ENCODE measurements around the gene BBS9. TPM values are rescaled to one million over a fixed set of nuclear protein-coding genes. Genes with fewer than 3 reads are reported as not detected.

BBS9 gene
- total and polyA plus RNA-seq, 2 donors (not counting 3 experiments of a cell fraction or from before 2014, with no cell fraction given), result 5.7 to 17.4 TPM

- POLR2A ChIA-PET, result no interaction called here
- BruUV-seq (replicated peaks), result no TSS peak
- intact Hi-C loops (cut with micrococcal nuclease), result no loop called here
Measured at GRCh38 chr7:33649476-33650441, 520.4 kb downstream of the BBS9 start.

GRCh38 chr7:33650828-33651227 is 521.5 kb downstream of the BBS9 start:
- H3K9me1 ChIP-seq (replicated peaks; ENCODE audit: control insufficient read depth, extremely low read depth, insufficient read depth, low read length), result no peaks in the 10 kb centered on the region
- H3K36me3 ChIP-seq (ENCODE audit: control insufficient read depth in 2 of 2, extremely low read depth in 1 of 2, insufficient read depth in 2 of 2, low read length in 2 of 2), result no peaks in the 10 kb centered on the region
- H3K4me1 ChIP-seq (ENCODE audit: control insufficient read depth, extremely low read depth, insufficient read depth, low read length), result no peaks in the 10 kb centered on the region
- no peaks in the 10 kb centered on the region for H4K20me1 ChIP-seq (replicated peaks; ENCODE audit: control insufficient read depth, extremely low read depth, insufficient read depth, low read length)
- ChIA-PET POLR2A (no interaction called here), CTCF (no interaction called here)
- no peak overlapping the region for H2AFZ ChIP-seq (ENCODE audit: low read depth, low read length)
- H3K79me2 ChIP-seq (ENCODE audit: control insufficient read depth, insufficient read depth, low read length), result no peaks in the 10 kb centered on the region
- FAIRE-seq (no peak), DNase-seq (ENCODE audit: low read depth, low spot score) (no peak)
- H3K9ac ChIP-seq (replicated peaks; ENCODE audit: extremely low read depth, insufficient read depth, low read length), result no peak overlapping the region
- BruUV-seq (replicated peaks), result no TSS peak
- H3K27me3 ChIP-seq (ENCODE audit: control insufficient read depth in 2 of 2, insufficient read depth in 2 of 2, low read length in 2 of 2), result no peaks in the 10 kb centered on the region
- intact Hi-C loops (cut with micrococcal nuclease) (no loop called here), dilution Hi-C loops (cut with MboI; ENCODE audit: extremely low pct_ligation_motif_present, low sequenced_read_pairs) (no loop called here)
- H3K9me3 ChIP-seq (replicated peaks; ENCODE audit: control insufficient read depth, insufficient read depth, low read length), result no peaks in the 10 kb centered on the region
- no peak overlapping the region for H3K4me2 ChIP-seq (ENCODE audit: insufficient read depth, low read length)
- TF ChIP-seq EZH2 (IDR thresholded peaks at IDR 0.05; ENCODE audit: borderline replicate concordance, low read depth, low read length, severe bottlenecking), result no peak
- TF ChIP-seq MAX (IDR thresholded peaks at IDR 0.05; ENCODE audit: insufficient read depth, insufficient read length), result no peak
- no peak for TF ChIP-seq POLR2A (IDR thresholded peaks at IDR 0.05; ENCODE audit: low read depth, low read length)
- no peak for TF ChIP-seq CTCF (IDR thresholded peaks at IDR 0.05; ENCODE audit: extremely low read depth in 1 of 2, insufficient read depth in 1 of 2, low read depth in 1 of 2, low read length in 2 of 2)
- TF ChIP-seq MYC (IDR thresholded peaks at IDR 0.05; ENCODE audit: low read depth, low read length), result no peak
- no peak for TF ChIP-seq JUN (IDR thresholded peaks at IDR 0.05; ENCODE audit: borderline replicate concordance, insufficient read depth, insufficient read length, low read depth)
- TF ChIP-seq GATA2 (IDR thresholded peaks at IDR 0.05; ENCODE audit: insufficient read depth, insufficient read length, low read depth, low read length), result no peak
- TF ChIP-seq FOS (IDR thresholded peaks at IDR 0.05; ENCODE audit: borderline replicate concordance, insufficient read depth, low read length), result no peak
- no peak for TF ChIP-seq POLR2AphosphoS5 (IDR thresholded peaks at IDR 0.05; ENCODE audit: insufficient read depth, low read depth, low read length)
- H3K4me3 ChIP-seq (replicated peaks in 1 of 3; ENCODE audit: insufficient read depth in 1 of 3, low read depth in 1 of 3, low read length in 3 of 3), result no peak overlapping the region
- no peak overlapping the region for H3K27ac ChIP-seq (ENCODE audit: insufficient read depth, low read depth, low read length)

More at GRCh38 chr7:33649476-33650441, 520.4 kb downstream of the BBS9 start:
- dilution Hi-C loops (cut with MboI; ENCODE audit: extremely low pct_ligation_motif_present, low sequenced_read_pairs), result no loop called here
- Histone ChIP-seq H3K4me2 (ENCODE audit: insufficient read depth, low read length) (no peak overlapping the region), H3K9ac (replicated peaks; ENCODE audit: extremely low read depth, insufficient read depth, low read length) (no peak overlapping the region), H3K4me1 (ENCODE audit: control insufficient read depth, extremely low read depth, insufficient read depth, low read length) (no peaks in the 10 kb centered on the region), H3K9me1 (replicated peaks; ENCODE audit: control insufficient read depth, extremely low read depth, insufficient read depth, low read length) (no peaks in the 10 kb centered on the region), H3K79me2 (ENCODE audit: control insufficient read depth, insufficient read depth, low read length) (no peaks in the 10 kb centered on the region), H3K27ac (ENCODE audit: insufficient read depth, low read depth, low read length) (no peak overlapping the region), H3K9me3 (replicated peaks; ENCODE audit: control insufficient read depth, insufficient read depth, low read length) (no peaks in the 10 kb centered on the region), H3K27me3 (ENCODE audit: control insufficient read depth in 2 of 2, insufficient read depth in 2 of 2, low read length in 2 of 2) (no peaks in the 10 kb centered on the region), H2AFZ (ENCODE audit: low read depth, low read length) (no peak overlapping the region), H4K20me1 (replicated peaks; ENCODE audit: control insufficient read depth, extremely low read depth, insufficient read depth, low read length) (no peaks in the 10 kb centered on the region), H3K36me3 (ENCODE audit: control insufficient read depth in 2 of 2, extremely low read depth in 1 of 2, insufficient read depth in 2 of 2, low read length in 2 of 2) (no peaks in the 10 kb centered on the region), H3K4me3 (replicated peaks in 1 of 3; ENCODE audit: insufficient read depth in 1 of 3, low read depth in 1 of 3, low read length in 3 of 3) (no peak overlapping the region)
- CTCF ChIA-PET, result no interaction called here
- no peak for FAIRE-seq
- TF ChIP-seq POLR2AphosphoS5 (IDR thresholded peaks at IDR 0.05; ENCODE audit: insufficient read depth, low read depth, low read length), result no peak
- TF ChIP-seq FOS (IDR thresholded peaks at IDR 0.05; ENCODE audit: borderline replicate concordance, insufficient read depth, low read length), result no peak
- no peak for DNase-seq (ENCODE audit: low read depth, low spot score)

Data from endothelial cell of umbilical vein (primary cell).